MM.1S (cell line): ENCODE results near the gene COL24A1.
"Not testable (repeated sequence)": the region's sequence is repeated elsewhere in the genome, so short reads cannot be mapped to it uniquely, and the experiment has no call there.

Experiments used
- CTCF ChIP-seq: fragments of 300-600 bp; sonication (generic); IDR thresholded peaks from 2 replicates; pipeline ENCODE4 v1.5.1; 2016; ENCODE audit warnings: antibody characterized with exemption, low read length, mixed read lengths
- EZH2 ChIP-seq: fragments of 300-600 bp; sonication (generic); optimal IDR thresholded peaks from 2 replicates; pipeline ENCODE3; 2017; ENCODE audit warnings: low read depth, mild to moderate bottlenecking, antibody characterized with exemption, low read length, mixed read lengths

- TF ChIP-seq CTCF, EZH2: not testable (repeated sequence)
These were observed 323.4 kb downstream of the COL24A1 start for GRCh38 chr1:85833165-85833564.
